Ishikawa (cell line): ENCODE measurements around the gene EP400.

Experiments
- CEBPB ChIP-seq: IDR thresholded peaks from 2 replicates; pipeline ENCODE4 v1.6.1; 2012
- CREB1 ChIP-seq: IDR thresholded peaks from 2 replicates; pipeline ENCODE4 v1.6.1; 2012; ENCODE audit warnings: low read depth
- EGR1 ChIP-seq: IDR thresholded peaks from 2 replicates; pipeline ENCODE4 v1.6.1; 2012
- EP300 ChIP-seq: IDR thresholded peaks from 2 replicates; pipeline ENCODE4 v1.6.1; 2012; ENCODE audit warnings: borderline replicate concordance
- FOXM1 ChIP-seq: IDR thresholded peaks from 2 replicates; pipeline ENCODE4 v1.6.1; 2012; ENCODE audit warnings: low read depth, borderline replicate concordance
- MAX ChIP-seq: IDR thresholded peaks from 2 replicates; pipeline ENCODE4 v1.6.1; 2012
- NFIC ChIP-seq: IDR thresholded peaks from 2 replicates; pipeline ENCODE4 v1.6.1; 2012
- RAD21 ChIP-seq: IDR thresholded peaks from 2 replicates; pipeline ENCODE4 v1.6.1; 2012; ENCODE audit warnings: low read depth
- REST ChIP-seq: IDR thresholded peaks from 2 replicates; pipeline ENCODE4 v1.6.1; 2012; ENCODE audit warnings: low read depth, mild to moderate bottlenecking
- TAF1 ChIP-seq: IDR thresholded peaks from 2 replicates; pipeline ENCODE4 v1.6.1; 2012; ENCODE audit warnings: low read depth, mild to moderate bottlenecking
- TCF12 ChIP-seq: IDR thresholded peaks from 2 replicates; pipeline ENCODE4 v1.6.1; 2012; ENCODE audit warnings: low read depth
- TEAD4 ChIP-seq: IDR thresholded peaks from 2 replicates; pipeline ENCODE4 v1.6.1; 2012
- USF1 ChIP-seq: IDR thresholded peaks from 2 replicates; pipeline ENCODE4 v1.6.1; 2012
- YY1 ChIP-seq: IDR thresholded peaks from 2 replicates; pipeline ENCODE4 v1.6.1; 2012; ENCODE audit warnings: low read depth
- ZBTB7A ChIP-seq: IDR thresholded peaks from 2 replicates; pipeline ENCODE4 v1.6.1; 2012; ENCODE audit warnings: low read depth

Gene EP400

GRCh38 chr12:131947482-131948027, 2.2 kb upstream of the EP400 start:
- no peak for TF ChIP-seq YY1

- no peak for TF ChIP-seq MAX
- no peak for TF ChIP-seq TCF12
- TF ChIP-seq REST, result no peak
- no peak for TF ChIP-seq CEBPB
- no peak for TF ChIP-seq YY1
- TF ChIP-seq TAF1, result no peak
- TF ChIP-seq USF1, result no peak
- TF ChIP-seq ZBTB7A, result no peak
- no peak for TF ChIP-seq TEAD4
These were observed 1.5 kb upstream of the EP400 start for GRCh38 chr12:131948166-131948712.

- TF ChIP-seq YY1, result no peak
- TF ChIP-seq ZBTB7A, result 0 out of 2 replicates have a peak, but pooled peaks have one; percentile 43
These were observed 606 bp downstream of the EP400 start for GRCh38 chr12:131950182-131950913.

- TF ChIP-seq ZBTB7A (no peak), REST (no peak), CREB1 (no peak), EGR1 (no peak)
These were observed 9.4 kb downstream of the EP400 start for GRCh38 chr12:131959116-131959515.

GRCh38 chr12:131959641-131960589, 10.2 kb downstream of the EP400 start:
- TF ChIP-seq TEAD4 (no peak), NFIC (no peak), YY1 (no peak), TAF1 (no peak), CEBPB (no peak), EP300 (no peak), FOXM1 (no peak), MAX (no peak), ZBTB7A (no peak), CREB1 (no peak), REST (no peak), USF1 (no peak), TCF12 (no peak), EGR1 (no peak), RAD21 (no peak)
